Spinal cord (tissue), 10 donors: ENCODE results near the gene PCDHB3. TPM values are rescaled to one million over a fixed set of nuclear protein-coding genes. Genes with fewer than 3 reads are reported as not detected.
"Not testable (repeated sequence)": the region's sequence is repeated elsewhere in the genome, so short reads cannot be mapped to it uniquely, and the experiment has no call there.

Experiments
- DNase-seq, 6 donors: peaks; one replicate each; pipeline versions ENCODE4 v3.0.0 to v3.0.0-alpha.2; 2013 to 2015; ENCODE audit warnings: low spot score in 6 of 6, low read depth in 4 of 6
- H3K27ac ChIP-seq: one replicate; pipeline ENCODE4 v1.5.1; 2013; ENCODE audit warnings: low read depth, low read length, control low read depth
- H3K27me3 ChIP-seq: one replicate; pipeline ENCODE4 v1.6.1; 2013; ENCODE audit warnings: low read length; ENCODE audit not compliant: control insufficient read depth, insufficient read depth
- H3K36me3 ChIP-seq: one replicate; pipeline ENCODE4 v1.6.1; 2013; ENCODE audit warnings: low read length; ENCODE audit not compliant: control insufficient read depth, insufficient read depth
- H3K4me1 ChIP-seq: one replicate; pipeline ENCODE4 v1.6.1; 2013; ENCODE audit warnings: low read length; ENCODE audit not compliant: control insufficient read depth, insufficient read depth
- H3K4me3 ChIP-seq: one replicate; pipeline ENCODE4 v1.5.1; 2013; ENCODE audit warnings: low read depth, low read length, control low read depth
- H3K9me3 ChIP-seq: one replicate; pipeline ENCODE4 v1.6.1; 2013; ENCODE audit warnings: low read length; ENCODE audit not compliant: control insufficient read depth, insufficient read depth
- WGBS: methylation state at CpG from one replicate; pipeline ENCODE4 v1.1.5; 2013; ENCODE audit warnings: missing lambda C conversion rate; ENCODE audit not compliant: insufficient coverage; 5-methylcytosine and 5-hydroxymethylcytosine counted together
- polyA plus RNA-seq, 2 donors: library from polyadenylated mRNA; unstranded; fragments of 120-200 nt; gene quantifications; one replicate each; pipeline ENCODE4 v1.2.1, GENCODE V29; 2013; ENCODE audit not compliant: insufficient read length in 2 of 2
- total RNA-seq, 2 donors: library from RNA; depleted of rRNA in 1 of 2; stranded (reverse); fragments of 120-200 nt in 1 of 2; fragments of >200 nt in 1 of 2; gene quantifications; one replicate each; pipeline versions ENCODE4 v1.2.3 to v1.2.4, GENCODE V29; 2013 to 2014
- donor health status: healthy.

PCDHB3 gene
- total and polyA plus RNA-seq, 4 donors = 2.7 to 5.5 (median 3.6) TPM

- DNase-seq, H3K36me3 ChIP-seq, H3K4me1 ChIP-seq, H3K4me3 ChIP-seq, H3K27ac ChIP-seq, H3K9me3 ChIP-seq, H3K27me3 ChIP-seq: not testable (repeated sequence)
- 15% methylated on average over 22 of the region's 38 CpGs for WGBS
These were observed 3.7 kb upstream of the PCDHB3 start for GRCh38 chr5:141096586-141096985.

GRCh38 chr5:141101059-141101458, 786 bp downstream of the PCDHB3 start:
- Histone ChIP-seq H3K4me1 (no peaks in the 10 kb centered on the region), H3K9me3 (peaks cover 2% of the 10 kb centered on the region), H3K27me3 (no peaks in the 10 kb centered on the region), H3K4me3 (no peak overlapping the region), H3K36me3 (no peaks in the 10 kb centered on the region), H3K27ac (no peak overlapping the region)
- peak in 1 of 6 donors; percentile 3 for DNase-seq
- WGBS = 32% methylated on average over 19 of the region's 20 CpGs

GRCh38 chr5:141102070-141102469, 1.8 kb downstream of the PCDHB3 start:
- not testable (repeated sequence) for H3K27ac ChIP-seq, H3K27me3 ChIP-seq, H3K9me3 ChIP-seq, H3K36me3 ChIP-seq, DNase-seq, H3K4me1 ChIP-seq, H3K4me3 ChIP-seq
- WGBS = 27% methylated on average over 21 of the region's 39 CpGs

GRCh38 chr5:141102471-141102870, 2.2 kb downstream of the PCDHB3 start:
- H3K4me1 ChIP-seq, H3K27ac ChIP-seq, H3K9me3 ChIP-seq, H3K27me3 ChIP-seq, H3K4me3 ChIP-seq, H3K36me3 ChIP-seq, DNase-seq: not testable (repeated sequence)
- WGBS = 24% methylated on average over 15 of the region's 38 CpGs

GRCh38 chr5:141105350-141105749, 5.1 kb downstream of the PCDHB3 start:
- no peak for DNase-seq
- no CpG with 5 or more reads among the region's 2 CpGs for WGBS
- Histone ChIP-seq H3K27me3 (no peaks in the 10 kb centered on the region), H3K4me3 (no peak overlapping the region), H3K9me3 (peaks cover 3% of the 10 kb centered on the region), H3K36me3 (no peaks in the 10 kb centered on the region), H3K4me1 (no peaks in the 10 kb centered on the region), H3K27ac (no peak overlapping the region)

- H3K4me1 ChIP-seq = no peaks in the 10 kb centered on the region
- no peak overlapping the region for H3K4me3 ChIP-seq
- H3K36me3 ChIP-seq = no peaks in the 10 kb centered on the region
- no peak for DNase-seq
- no peaks in the 10 kb centered on the region for H3K27me3 ChIP-seq
- H3K27ac ChIP-seq = no peak overlapping the region
- no CpG with 5 or more reads among the region's 2 CpGs for WGBS
- peaks cover 8% of the 10 kb centered on the region for H3K9me3 ChIP-seq
These were observed 19.0 kb downstream of the PCDHB3 start for GRCh38 chr5:141119250-141119649.

- H3K27me3 ChIP-seq = no peaks in the 10 kb centered on the region
- H3K36me3 ChIP-seq = no peaks in the 10 kb centered on the region
- peaks cover 10% of the 10 kb centered on the region for H3K9me3 ChIP-seq
- no peaks in the 10 kb centered on the region for H3K4me1 ChIP-seq
- H3K27ac ChIP-seq = no peak within 1 kb of the TSS
- no peak within 1 kb of the TSS for H3K4me3 ChIP-seq
- DNase-seq = peak in 3 of 6 donors; percentile 19 to 63 (median 48)
- WGBS = 20% methylated on average over 10 of the region's 16 CpGs
These were observed 21.3 kb downstream of the PCDHB3 start, which contains the start of gene PCDHB4 for GRCh38 chr5:141121563-141121962. TSS of gene PCDHB4 (plus strand) at chr5:141121818. CDS start at chr5:141121999, 181 bp downstream.

- Histone ChIP-seq H3K9me3 (peaks cover 7% of the 10 kb centered on the region), H3K36me3 (no peaks in the 10 kb centered on the region), H3K4me3 (no peak overlapping the region), H3K27me3 (no peaks in the 10 kb centered on the region), H3K4me1 (no peaks in the 10 kb centered on the region), H3K27ac (no peak overlapping the region)
- peak in 1 of 6 donors; percentile 3 for DNase-seq
- WGBS = 28% methylated on average over 10 of the region's 12 CpGs
These were observed 21.7 kb downstream of the PCDHB3 start for GRCh38 chr5:141121985-141122384.

GRCh38 chr5:141123396-141124135, 23.3 kb downstream of the PCDHB3 start:
- H3K4me1 ChIP-seq, H3K27me3 ChIP-seq, H3K36me3 ChIP-seq, H3K27ac ChIP-seq, H3K4me3 ChIP-seq, H3K9me3 ChIP-seq, DNase-seq: not testable (repeated sequence)
- WGBS = 22% methylated on average over 46 of the region's 73 CpGs

- Histone ChIP-seq H3K27me3 (no peaks in the 10 kb centered on the region), H3K9me3 (peaks cover 3% of the 10 kb centered on the region), H3K27ac (no peak overlapping the region), H3K4me3 (no peak overlapping the region), H3K4me1 (no peaks in the 10 kb centered on the region), H3K36me3 (no peaks in the 10 kb centered on the region)
- DNase-seq = no peak
- WGBS = no CpG with 5 or more reads among the region's 1 CpG
These were observed 27.0 kb downstream of the PCDHB3 start for GRCh38 chr5:141127305-141127704.
